ENCODE results near the gene GPRIN3.

- TF ChIP-seq CTCF (IDR thresholded peaks at IDR 0.05): peak in 5 of 7 experiments; percentile 62 to 92 (median 78)
- no peak for TF ChIP-seq POLR2A (IDR thresholded peaks at IDR 0.05)
- peak in 2 of 3 donors; percentile 6 to 36 for TF ChIP-seq POLR2AphosphoS5 (IDR thresholded peaks at IDR 0.05)
- no peak for TF ChIP-seq EP300 (IDR thresholded peaks at IDR 0.05)
Observed at GRCh38 chr4:89226665-89227574, 80.7 kb downstream of the GPRIN3 start.

All from stomach (tissue), 4 donors.